Muscle layer of duodenum (tissue), 2 donors: ENCODE measurements around the gene LRMDA.

ENCODE experiments used
- H3K27ac ChIP-seq: one replicate; pipeline ENCODE4 v1.7.0; 2013; ENCODE audit warnings: mild to moderate bottlenecking, low read length
- H3K27me3 ChIP-seq: one replicate; pipeline ENCODE4 v1.7.0; 2013; ENCODE audit warnings: low read depth, mild to moderate bottlenecking, control low read depth, low read length
- H3K36me3 ChIP-seq, 2 donors: one replicate each; pipeline ENCODE4 v1.7.0; 2013; ENCODE audit warnings: low read length in 2 of 2, control low read depth in 1 of 2, mild to moderate bottlenecking in 1 of 2; ENCODE audit not compliant: insufficient read depth in 2 of 2, control insufficient read depth in 1 of 2
- H3K4me1 ChIP-seq, 2 donors: one replicate each; pipeline ENCODE4 v1.7.0; 2013; ENCODE audit warnings: low read length in 2 of 2, mild to moderate bottlenecking in 2 of 2, control low read depth in 1 of 2, moderate library complexity in 1 of 2; ENCODE audit not compliant: insufficient read depth in 2 of 2, control insufficient read depth in 1 of 2
- H3K4me3 ChIP-seq, 2 donors: one replicate each; pipeline ENCODE4 v1.7.0; 2013; ENCODE audit warnings: low read length in 2 of 2, low read depth in 1 of 2, mild to moderate bottlenecking in 1 of 2
- H3K9me3 ChIP-seq, 2 donors: one replicate each; pipeline ENCODE4 v1.7.0; 2013; ENCODE audit warnings: low read length in 2 of 2, control low read depth in 1 of 2, mild to moderate bottlenecking in 1 of 2; ENCODE audit not compliant: control insufficient read depth in 1 of 2
- donor health status: healthy.

The LRMDA gene

GRCh38 chr10:75546004-75546403 lies 114.6 kb downstream of the LRMDA start:
- Histone ChIP-seq H3K4me1 (peaks cover 0 to 6% of the 10 kb centered on the region in 2 donors), H3K36me3 (no peaks in the 10 kb centered on the region), H3K9me3 (no peaks in the 10 kb centered on the region), H3K4me3 (no peak overlapping the region), H3K27me3 (no peaks in the 10 kb centered on the region), H3K27ac (no peak overlapping the region)

GRCh38 chr10:75547391-75548298 lies 116.2 kb downstream of the LRMDA start:
- Histone ChIP-seq H3K4me1 (peaks cover 0 to 4% of the 10 kb centered on the region in 2 donors), H3K36me3 (no peaks in the 10 kb centered on the region), H3K4me3 (no peak overlapping the region), H3K27ac (no peak overlapping the region), H3K9me3 (no peaks in the 10 kb centered on the region), H3K27me3 (no peaks in the 10 kb centered on the region)

- no peaks in the 10 kb centered on the region for H3K27me3 ChIP-seq
- H3K9me3 ChIP-seq: no peaks in the 10 kb centered on the region
- H3K4me1 ChIP-seq: no peaks in the 10 kb centered on the region
- no peaks in the 10 kb centered on the region for H3K36me3 ChIP-seq
- H3K27ac ChIP-seq: no peak overlapping the region
- H3K4me3 ChIP-seq: no peak overlapping the region
These were observed 116.9 kb downstream of the LRMDA start for GRCh38 chr10:75548356-75548755.

- Histone ChIP-seq H3K4me1 (no peaks in the 10 kb centered on the region), H3K9me3 (no peaks in the 10 kb centered on the region), H3K27me3 (no peaks in the 10 kb centered on the region), H3K4me3 (no peak overlapping the region), H3K36me3 (no peaks in the 10 kb centered on the region), H3K27ac (no peak overlapping the region)
These were observed 118.8 kb downstream of the LRMDA start for GRCh38 chr10:75550191-75550590.

GRCh38 chr10:75552171-75552570 lies 120.7 kb downstream of the LRMDA start:
- H3K9me3 ChIP-seq: peaks cover 0 to under 1% of the 10 kb centered on the region in 2 donors
- H3K27ac ChIP-seq: no peak overlapping the region
- H3K4me3 ChIP-seq: no peak overlapping the region
- no peaks in the 10 kb centered on the region for H3K36me3 ChIP-seq
- H3K27me3 ChIP-seq: no peaks in the 10 kb centered on the region
- H3K4me1 ChIP-seq: no peaks in the 10 kb centered on the region

GRCh38 chr10:75553550-75553949 lies 122.1 kb downstream of the LRMDA start:
- H3K9me3 ChIP-seq: peaks cover 0 to 3% of the 10 kb centered on the region in 2 donors
- H3K4me3 ChIP-seq: no peak overlapping the region
- H3K4me1 ChIP-seq: no peaks in the 10 kb centered on the region
- H3K27me3 ChIP-seq: no peaks in the 10 kb centered on the region
- peaks cover 0 to 3% of the 10 kb centered on the region in 2 donors for H3K36me3 ChIP-seq
- no peak overlapping the region for H3K27ac ChIP-seq

GRCh38 chr10:75555323-75555722 lies 123.9 kb downstream of the LRMDA start:
- H3K4me1 ChIP-seq: no peaks in the 10 kb centered on the region
- H3K27me3 ChIP-seq: no peaks in the 10 kb centered on the region
- no peak overlapping the region for H3K4me3 ChIP-seq
- peaks cover 0 to 3% of the 10 kb centered on the region in 2 donors for H3K36me3 ChIP-seq
- H3K9me3 ChIP-seq: peaks cover 0 to 3% of the 10 kb centered on the region in 2 donors
- H3K27ac ChIP-seq: no peak overlapping the region

GRCh38 chr10:75556320-75556719 lies 124.9 kb downstream of the LRMDA start:
- no peak overlapping the region for H3K27ac ChIP-seq
- H3K4me1 ChIP-seq: no peaks in the 10 kb centered on the region
- H3K36me3 ChIP-seq: peaks cover 0 to 3% of the 10 kb centered on the region in 2 donors
- H3K27me3 ChIP-seq: no peaks in the 10 kb centered on the region
- H3K9me3 ChIP-seq: peaks cover 0 to 3% of the 10 kb centered on the region in 2 donors
- no peak overlapping the region for H3K4me3 ChIP-seq

- Histone ChIP-seq H3K27me3 (no peaks in the 10 kb centered on the region), H3K4me3 (no peak overlapping the region), H3K27ac (no peak overlapping the region), H3K36me3 (no peaks in the 10 kb centered on the region), H3K9me3 (peaks cover 0 to 3% of the 10 kb centered on the region in 2 donors), H3K4me1 (peaks cover 0 to 14% of the 10 kb centered on the region in 2 donors)
These were observed 134.1 kb downstream of the LRMDA start for GRCh38 chr10:75565286-75566251.

GRCh38 chr10:75568450-75569130 lies 137.2 kb downstream of the LRMDA start:
- Histone ChIP-seq H3K9me3 (peaks cover 10 to 20% of the 10 kb centered on the region in 2 donors), H3K36me3 (no peaks in the 10 kb centered on the region), H3K4me1 (peaks cover 0 to 14% of the 10 kb centered on the region in 2 donors), H3K4me3 (no peak overlapping the region), H3K27ac (no peak overlapping the region), H3K27me3 (no peaks in the 10 kb centered on the region)
